ACC112 (cell line): ENCODE data around the gene HIC1.

Experiments
- H2AFZ ChIP-seq: fragments of 200-600 bp; sonication (generic); one replicate; pipeline ENCODE4 v1.6.0; 2017; ENCODE audit warnings: antibody characterized with exemption, low read length; ENCODE audit not compliant: unreplicated experiment
- H3K27ac ChIP-seq: fragments of 200-600 bp; sonication (generic); 2 replicates; pipeline ENCODE4 v1.5.1; 2014; ENCODE audit warnings: low read depth, mild to moderate bottlenecking, antibody characterized with exemption, low read length, moderate library complexity
- H3K27me3 ChIP-seq: fragments of 200-600 bp; sonication (generic); 2 replicates; pipeline ENCODE4 v1.6.1; 2014; ENCODE audit warnings: mild to moderate bottlenecking, antibody characterized with exemption, low read length, moderate library complexity, mixed read lengths; ENCODE audit not compliant: insufficient read depth
- H3K36me3 ChIP-seq: fragments of 200-600 bp; sonication (generic); 2 replicates; pipeline ENCODE4 v1.6.1; 2016; ENCODE audit warnings: mild to moderate bottlenecking, antibody characterized with exemption, low read length, moderate library complexity, mixed read lengths; ENCODE audit not compliant: insufficient read depth
- H3K4me1 ChIP-seq: fragments of 200-600 bp; sonication (generic); one replicate; pipeline ENCODE4 v1.6.1; 2016; ENCODE audit warnings: low read length, mixed read lengths; ENCODE audit not compliant: insufficient read depth, unreplicated experiment, control insufficient read depth
- H3K4me3 ChIP-seq: fragments of 200-600 bp; sonication (generic); 2 replicates; pipeline ENCODE4 v1.5.1; 2014; ENCODE audit warnings: mild to moderate bottlenecking, low read depth, low read length
- H3K79me2 ChIP-seq: fragments of 200-600 bp; sonication (generic); one replicate; pipeline ENCODE4 v1.6.0; 2016; ENCODE audit warnings: low read length; ENCODE audit not compliant: control insufficient read depth, unreplicated experiment, insufficient read depth

The HIC1 gene

DNA sequence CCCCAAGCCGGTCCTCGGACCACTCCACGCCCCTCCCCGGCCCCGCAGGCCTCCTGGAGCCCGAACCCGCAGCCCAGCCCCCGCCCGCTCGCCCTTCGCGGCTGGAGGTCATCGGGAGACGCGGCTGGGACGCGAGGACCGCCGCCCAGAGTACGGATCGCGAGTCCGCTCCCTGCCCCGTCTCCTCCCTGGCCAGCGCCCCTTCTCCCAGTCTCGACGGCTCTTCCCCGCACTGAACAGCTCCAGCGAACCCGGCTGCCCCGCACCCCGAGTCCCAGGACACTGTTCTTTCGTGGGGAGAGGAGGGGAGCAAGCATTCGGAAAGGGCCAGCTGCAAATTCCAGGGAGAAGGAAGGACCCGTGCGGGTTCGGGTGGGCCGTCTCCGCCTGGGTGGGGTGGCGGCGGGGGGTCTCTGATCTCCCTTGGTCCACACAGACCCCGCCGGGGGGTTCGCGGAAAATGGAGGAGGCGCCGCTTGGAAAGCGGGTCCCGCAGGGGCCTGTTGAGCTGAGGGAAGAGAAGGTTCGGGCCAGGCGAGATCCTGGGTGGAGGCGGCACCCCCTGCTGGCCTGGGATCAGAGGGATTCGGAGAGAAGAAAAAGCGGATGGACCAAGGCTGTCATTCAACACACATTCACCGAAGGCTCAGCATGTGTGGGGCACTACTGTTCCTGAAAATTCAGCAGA lies 29.1 kb upstream of the HIC1 start:
- Histone ChIP-seq H3K27ac (no peak overlapping the region), H3K4me3 (peak overlapping the region; percentile 60), H3K36me3 (no peaks in the 10 kb centered on the region), H3K27me3 (peaks cover 47% of the 10 kb centered on the region), H2AFZ (no peak overlapping the region), H3K79me2 (no peaks in the 10 kb centered on the region), H3K4me1 (peaks cover 12% of the 10 kb centered on the region)

DNA sequence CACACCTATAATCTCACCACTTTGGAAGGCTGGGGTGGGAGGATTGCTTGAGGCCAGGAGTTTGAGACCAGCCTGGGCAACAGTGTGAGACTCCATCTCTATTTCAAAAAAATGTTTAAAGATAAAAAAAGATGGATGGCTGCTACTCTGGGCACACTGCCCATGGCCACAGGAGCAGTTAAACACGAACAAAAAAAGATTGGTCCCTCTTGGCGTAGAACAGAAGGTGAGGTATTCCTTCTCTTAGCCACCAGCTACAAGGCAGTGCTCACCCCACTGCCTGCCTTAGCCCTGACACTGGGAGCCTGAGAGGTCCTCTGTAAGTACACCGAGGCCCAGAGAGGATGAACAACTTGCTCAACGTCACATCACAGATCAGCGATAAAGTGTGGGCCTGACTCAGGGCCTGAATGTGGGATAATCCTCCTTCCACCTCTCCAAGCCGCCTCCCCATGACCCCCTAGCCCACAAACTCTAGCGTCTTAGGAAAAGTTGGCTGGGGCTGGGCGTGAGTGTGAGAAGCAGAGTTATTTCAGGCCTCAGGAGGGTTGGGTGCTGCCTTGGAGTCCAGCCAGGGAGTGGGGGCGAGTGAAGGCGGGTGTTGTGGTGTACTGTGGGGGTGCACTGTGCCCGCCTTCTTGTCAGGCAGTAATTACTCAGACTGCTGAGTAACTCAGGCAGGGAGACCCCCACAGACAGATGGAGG lies 27.2 kb upstream of the HIC1 start:
- no peaks in the 10 kb centered on the region for H3K36me3 ChIP-seq
- peaks cover 36% of the 10 kb centered on the region for H3K27me3 ChIP-seq
- H2AFZ ChIP-seq = no peak overlapping the region
- no peak overlapping the region for H3K27ac ChIP-seq
- H3K79me2 ChIP-seq = peaks cover 10% of the 10 kb centered on the region
- no peak overlapping the region for H3K4me3 ChIP-seq
- peaks cover 19% of the 10 kb centered on the region for H3K4me1 ChIP-seq

DNA sequence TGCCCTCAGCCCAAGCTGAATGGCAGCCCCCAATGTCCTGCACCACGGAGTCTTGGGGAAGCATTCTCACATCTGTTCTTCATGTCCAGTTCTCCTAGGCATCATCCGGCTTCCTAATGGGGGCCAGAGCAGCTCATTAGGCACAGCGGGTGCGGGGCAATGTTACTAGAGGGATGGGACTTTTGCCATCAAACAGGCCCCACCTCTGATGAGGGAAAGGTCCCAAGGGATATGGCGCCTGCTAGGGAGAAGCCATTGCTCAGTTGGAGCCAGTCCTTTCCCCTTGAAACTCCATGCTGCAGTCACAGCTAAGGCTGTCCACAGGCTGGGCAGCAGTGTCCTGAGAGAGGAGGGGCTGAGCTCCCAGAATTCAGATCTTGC lies 26.7 kb upstream of the HIC1 start:
- peaks cover 30% of the 10 kb centered on the region for H3K27me3 ChIP-seq
- no peaks in the 10 kb centered on the region for H3K36me3 ChIP-seq
- H3K4me1 ChIP-seq = peaks cover 22% of the 10 kb centered on the region
- no peak overlapping the region for H3K27ac ChIP-seq
- no peak overlapping the region for H3K4me3 ChIP-seq
- H3K79me2 ChIP-seq = peaks cover 10% of the 10 kb centered on the region
- no peak overlapping the region for H2AFZ ChIP-seq

DNA sequence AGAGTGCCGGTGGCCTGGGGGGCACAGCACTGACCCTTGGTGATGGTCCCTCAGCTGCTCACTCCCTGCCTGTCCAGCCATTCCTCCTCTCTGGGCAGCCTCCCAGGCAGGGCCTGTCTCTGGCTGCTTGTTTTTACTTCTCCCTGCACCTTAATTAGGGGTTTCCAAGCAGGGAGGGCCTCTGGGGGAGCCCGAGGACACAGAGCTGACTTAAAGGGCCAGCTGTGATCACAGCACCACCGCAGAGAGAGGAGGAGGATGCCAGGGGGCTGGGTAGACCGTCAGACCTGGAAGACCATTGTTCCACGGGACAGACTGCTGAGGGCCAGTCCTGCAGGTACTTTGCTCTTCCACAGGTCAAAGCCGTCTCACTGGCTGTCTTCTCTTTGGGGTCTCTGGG lies 26.2 kb upstream of the HIC1 start:
- H3K4me3 ChIP-seq = no peak overlapping the region
- H3K36me3 ChIP-seq = no peaks in the 10 kb centered on the region
- no peak overlapping the region for H2AFZ ChIP-seq
- peaks cover 10% of the 10 kb centered on the region for H3K79me2 ChIP-seq
- H3K27ac ChIP-seq = no peak overlapping the region
- peaks cover 27% of the 10 kb centered on the region for H3K4me1 ChIP-seq
- peaks cover 26% of the 10 kb centered on the region for H3K27me3 ChIP-seq

DNA sequence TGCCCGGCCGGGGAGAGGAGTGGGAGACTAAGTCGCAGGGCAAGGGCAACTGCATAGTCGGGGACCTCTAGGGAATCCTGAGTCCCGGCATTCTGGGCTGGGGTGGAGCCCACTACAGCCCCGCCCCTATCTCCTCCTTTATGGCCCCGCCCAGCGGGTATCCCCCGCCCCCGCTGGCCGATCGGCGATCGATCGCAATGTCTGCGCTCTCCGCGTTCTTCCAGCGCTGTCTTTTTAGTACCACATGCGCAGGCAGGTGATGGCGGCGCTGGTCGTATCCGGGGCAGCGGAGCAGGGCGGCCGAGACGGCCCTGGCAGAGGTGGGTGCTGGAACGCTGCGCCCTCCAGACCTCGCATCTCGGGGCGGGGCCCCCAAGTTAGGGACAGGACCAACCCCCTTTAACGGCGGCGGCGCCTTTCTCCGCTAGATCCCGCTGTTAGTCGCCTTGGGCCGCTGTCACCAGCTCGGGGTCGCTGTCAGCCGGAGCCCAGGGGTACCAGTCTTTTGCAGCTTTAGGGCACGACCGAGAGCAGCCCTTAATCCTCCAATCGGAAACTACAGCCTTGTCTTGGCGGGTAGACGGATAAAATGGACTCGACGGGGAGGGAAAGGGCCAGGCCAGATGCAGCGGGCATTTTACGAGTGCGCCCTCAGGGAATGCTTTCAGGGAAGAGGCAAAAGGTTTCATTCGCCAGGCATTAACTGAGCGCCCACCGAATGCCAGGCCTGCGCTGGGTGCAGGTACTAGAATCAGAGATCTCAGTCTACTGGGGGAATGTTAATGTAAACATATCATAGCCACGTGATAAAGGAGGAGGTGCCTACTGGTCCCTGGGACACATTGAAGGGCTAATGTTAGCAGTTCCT lies 24.8 kb upstream of the HIC1 start, which contains the start of gene DPH1:
Gene DPH1, plus strand, starts transcription at position 243 of the 868 bp plus-strand sequence. Its CDS starts 17 bp downstream, at position 260.
- Histone ChIP-seq H3K27ac (peak within 1 kb of the TSS; percentile 65), H3K4me3 (peak within 1 kb of the TSS; percentile 97), H3K79me2 (peaks cover 10% of the 10 kb centered on the region), H2AFZ (peak within 1 kb of the TSS; percentile 96), H3K27me3 (peaks cover 11% of the 10 kb centered on the region), H3K36me3 (no peaks in the 10 kb centered on the region), H3K4me1 (peaks cover 33% of the 10 kb centered on the region)

DNA sequence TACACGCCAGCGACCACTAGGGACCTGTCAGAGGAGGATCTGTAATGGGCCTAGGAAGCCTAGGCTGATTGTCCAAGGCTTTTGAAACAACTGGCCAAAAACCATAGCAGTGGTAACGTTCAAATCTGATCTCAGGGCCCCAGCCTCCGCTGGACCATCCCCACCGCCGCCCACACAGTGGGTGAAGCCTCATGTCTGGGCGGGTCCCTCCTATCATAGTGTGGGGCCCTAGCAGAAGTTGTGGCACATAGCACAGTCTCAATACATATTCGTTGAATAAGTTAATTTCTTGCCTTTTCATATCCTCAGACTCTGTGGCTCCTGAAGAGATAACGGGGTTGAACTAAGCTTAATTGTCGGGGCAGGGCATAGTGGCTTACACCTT lies 24.1 kb upstream of the HIC1 start:
- Histone ChIP-seq H3K79me2 (peaks cover 10% of the 10 kb centered on the region), H3K27ac (peak overlapping the region; percentile 3; the same call in 1 of the 2 replicates), H3K4me1 (peaks cover 39% of the 10 kb centered on the region), H3K36me3 (no peaks in the 10 kb centered on the region), H3K4me3 (peak overlapping the region; percentile 97), H3K27me3 (peaks cover 5% of the 10 kb centered on the region), H2AFZ (no peak overlapping the region)

DNA sequence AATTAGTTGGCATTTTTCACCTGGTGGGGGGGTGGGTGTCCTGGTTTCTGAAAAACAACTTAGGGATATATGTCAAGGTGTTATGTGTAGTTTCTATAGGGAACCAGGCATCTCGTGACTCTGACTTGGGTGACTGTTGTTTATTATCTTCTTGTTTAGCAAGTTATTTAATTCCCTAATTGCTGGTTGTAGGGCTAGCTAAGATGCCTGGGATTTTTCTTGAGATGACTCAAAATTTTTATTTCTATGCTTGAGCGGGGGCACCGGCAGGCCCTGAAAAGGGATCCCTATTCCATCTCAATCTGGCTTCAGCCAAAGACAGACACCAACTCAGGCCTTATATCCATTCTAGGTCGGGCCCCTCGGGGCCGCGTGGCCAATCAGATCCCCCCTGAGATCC lies 21.8 kb upstream of the HIC1 start:
- H3K4me3 ChIP-seq = no peak overlapping the region
- H3K4me1 ChIP-seq = peaks cover 40% of the 10 kb centered on the region
- no peaks in the 10 kb centered on the region for H3K27me3 ChIP-seq
- H3K79me2 ChIP-seq = peaks cover 10% of the 10 kb centered on the region
- no peaks in the 10 kb centered on the region for H3K36me3 ChIP-seq
- H2AFZ ChIP-seq = no peak overlapping the region
- H3K27ac ChIP-seq = no peak overlapping the region

DNA sequence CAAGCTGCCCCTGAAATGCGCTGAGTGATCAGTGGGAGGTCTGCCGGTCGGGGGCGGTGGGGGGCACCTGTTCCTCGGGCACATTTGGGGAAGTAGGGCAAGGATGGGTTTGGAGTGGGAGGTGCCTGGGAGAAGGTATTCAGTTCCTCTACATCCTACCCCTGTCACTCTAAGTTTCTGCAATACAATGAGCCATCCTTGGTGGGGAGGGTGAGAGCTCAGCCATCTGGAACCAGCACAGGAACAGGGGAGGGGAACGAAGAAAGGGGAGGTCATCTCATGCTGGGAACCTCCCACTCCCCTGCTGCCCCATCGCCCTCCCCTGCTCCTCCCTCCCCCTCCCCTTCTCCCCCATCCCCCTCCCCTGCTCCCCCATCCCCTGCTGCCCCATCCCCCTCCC lies 20.7 kb upstream of the HIC1 start:
- Histone ChIP-seq H3K36me3 (no peaks in the 10 kb centered on the region), H3K4me1 (peaks cover 32% of the 10 kb centered on the region), H3K79me2 (peaks cover 10% of the 10 kb centered on the region), H3K4me3 (no peak overlapping the region), H3K27ac (no peak overlapping the region), H3K27me3 (no peaks in the 10 kb centered on the region), H2AFZ (no peak overlapping the region)

DNA sequence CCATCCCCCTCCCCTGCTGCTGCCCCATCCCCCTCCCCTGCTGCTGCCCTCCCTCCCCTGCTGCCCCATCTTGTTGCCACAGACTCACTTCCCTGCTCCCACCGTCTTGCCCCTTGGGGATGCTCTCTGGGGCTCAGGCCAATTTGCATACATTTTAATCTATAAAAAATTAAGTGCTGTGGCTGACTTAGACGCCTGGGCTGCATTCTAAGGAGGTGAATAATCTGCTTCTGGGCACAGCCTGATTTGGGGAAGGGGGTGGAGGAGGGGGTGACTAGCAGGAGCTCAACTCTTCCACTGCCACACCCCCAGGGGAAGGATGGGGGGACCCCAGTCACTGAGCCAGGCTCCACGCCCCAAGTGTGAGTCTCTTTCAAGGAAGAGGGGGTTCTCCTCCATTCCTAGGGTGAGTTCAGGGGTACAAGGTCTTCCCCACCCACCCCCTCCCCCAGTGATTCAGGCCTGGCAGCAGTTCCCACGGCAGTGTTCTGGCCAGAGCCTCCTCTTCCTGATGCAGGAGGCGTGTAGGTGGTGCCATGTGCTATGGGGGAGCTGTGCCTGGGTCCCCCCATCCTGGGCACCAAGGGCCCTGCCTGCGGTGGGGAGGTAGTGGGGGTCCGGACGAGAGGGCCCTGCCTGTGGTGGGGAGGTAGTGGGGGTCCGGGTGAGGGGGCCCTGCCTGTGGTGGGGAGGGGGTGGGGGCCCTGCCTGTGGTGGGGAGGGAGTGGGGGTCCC lies 19.9 kb upstream of the HIC1 start:
- Histone ChIP-seq H3K36me3 (no peaks in the 10 kb centered on the region), H3K27me3 (no peaks in the 10 kb centered on the region), H3K27ac (peak overlapping the region; percentile 59), H3K79me2 (peaks cover 10% of the 10 kb centered on the region), H2AFZ (no peak overlapping the region), H3K4me3 (0 out of 2 replicates have a peak overlapping the region, but pooled peaks have one; percentile 21), H3K4me1 (peaks cover 32% of the 10 kb centered on the region)
